DOHH2 (cell line): ENCODE data around the gene TCERG1.

Source experiments
- CTCF ChIP-seq: fragments of 200-600 bp; sonication (generic); IDR thresholded peaks from one replicate; pipeline ENCODE4 v1.5.1; 2014; ENCODE audit warnings: antibody characterized with exemption, mild to moderate bottlenecking, low read depth, low read length; ENCODE audit not compliant: poor library complexity, severe bottlenecking
- EZH2phosphoT487 ChIP-seq: fragments of 200-600 bp; sonication (generic); IDR thresholded peaks from 2 replicates; pipeline ENCODE4 v1.6.1; 2017; ENCODE audit warnings: borderline replicate concordance, mild to moderate bottlenecking, antibody characterized with exemption, low read length, moderate library complexity, mixed read lengths

DNA sequence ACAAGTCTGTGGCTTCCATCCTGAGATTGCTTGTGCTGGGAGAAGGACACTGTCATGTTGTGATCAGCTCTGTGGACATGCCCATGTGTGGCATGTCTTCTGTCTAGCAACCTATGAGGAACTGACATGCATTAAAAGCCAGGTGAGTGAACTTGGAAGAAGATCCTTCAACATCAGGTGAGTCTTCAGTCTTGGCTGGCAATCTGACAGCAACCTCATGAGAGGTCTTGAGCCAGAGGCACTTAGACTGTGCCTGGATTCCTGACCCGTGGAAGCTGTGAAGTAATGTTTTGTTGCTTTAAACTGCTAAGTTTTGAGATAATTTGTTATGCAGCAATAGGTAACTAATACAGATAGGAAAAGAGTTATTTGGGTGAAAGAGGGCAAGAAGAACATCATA lies 6.8 kb upstream of the TCERG1 start:
- TF ChIP-seq CTCF, result no peak
- no peak for TF ChIP-seq EZH2phosphoT487
